ENCODE data around the gene DNAI4. TPM values are rescaled to one million over a fixed set of nuclear protein-coding genes. Genes with fewer than 3 reads are reported as not detected.
A peak's percentile ranks its signal among the peaks of the same experiment; 100 is the strongest.

Gene DNAI4
- polyA plus RNA-seq, 1 donor (not counting 4 experiments of a cell fraction or from before 2014, with no cell fraction given), result 4.1 TPM

DNA sequence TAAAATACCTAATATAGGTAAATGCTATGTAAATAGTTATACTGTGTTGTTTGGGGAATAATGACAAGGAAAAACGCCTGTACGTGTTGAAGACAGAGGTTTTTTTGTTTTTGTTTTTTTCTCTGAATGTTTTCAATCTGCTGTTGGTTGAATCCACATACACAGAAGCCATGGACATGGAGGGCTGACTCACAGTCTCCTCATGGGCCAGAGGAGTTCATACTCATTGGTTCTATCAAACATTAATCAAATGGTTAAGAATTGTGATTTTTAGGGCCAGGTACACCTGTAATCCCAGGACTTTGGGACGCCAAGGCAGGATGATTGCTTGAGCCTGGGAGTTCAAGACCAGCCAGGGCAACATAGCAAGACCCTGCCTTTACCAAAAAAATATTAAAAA, 20.7 kb upstream of the DNAI4 start:
- no peak for DNase-seq (ENCODE audit: low read depth, low spot score)
- Histone ChIP-seq H3K27me3 (ENCODE audit: control insufficient read depth, extremely low read depth, insufficient read depth, low read length) (no peaks in the 10 kb centered on the region), H3K9me1 (ENCODE audit: control insufficient read depth, extremely low read depth, insufficient read depth, low read length) (no peaks in the 10 kb centered on the region), H3K4me1 (ENCODE audit: control insufficient read depth, extremely low read depth, insufficient read depth, low read length) (peaks cover 16% of the 10 kb centered on the region), H2AFZ (ENCODE audit: control insufficient read depth, low read length) (no peak overlapping the region), H3K36me3 (ENCODE audit: control insufficient read depth in 2 of 2, extremely low read depth in 1 of 2, insufficient read depth in 2 of 2, low read length in 2 of 2) (peaks cover 4 to 25% of the 10 kb centered on the region in 2 experiments), H3K9me3 (ENCODE audit: control insufficient read depth, low read depth, low read length) (no peaks in the 10 kb centered on the region), H3K27ac (ENCODE audit: control insufficient read depth, insufficient read depth, low read length) (peak overlapping the region; percentile 68), H3K4me3 (ENCODE audit: control insufficient read depth in 2 of 3, extremely low read depth in 1 of 3, insufficient read depth in 2 of 3, low read depth in 1 of 3, low read length in 3 of 3) (no peak overlapping the region), H4K20me1 (ENCODE audit: control insufficient read depth, extremely low read depth, insufficient read depth, low read length) (no peaks in the 10 kb centered on the region), H3K4me2 (ENCODE audit: control insufficient read depth, extremely low read depth, insufficient read depth, low read depth, low read length) (no peak overlapping the region), H3K79me2 (ENCODE audit: control insufficient read depth, insufficient read depth, low read length) (peaks cover 65% of the 10 kb centered on the region), H3K9ac (ENCODE audit: control insufficient read depth, extremely low read depth, insufficient read depth, low read length) (no peak overlapping the region)
- no peak for FAIRE-seq
- TF ChIP-seq, protein P1, sequence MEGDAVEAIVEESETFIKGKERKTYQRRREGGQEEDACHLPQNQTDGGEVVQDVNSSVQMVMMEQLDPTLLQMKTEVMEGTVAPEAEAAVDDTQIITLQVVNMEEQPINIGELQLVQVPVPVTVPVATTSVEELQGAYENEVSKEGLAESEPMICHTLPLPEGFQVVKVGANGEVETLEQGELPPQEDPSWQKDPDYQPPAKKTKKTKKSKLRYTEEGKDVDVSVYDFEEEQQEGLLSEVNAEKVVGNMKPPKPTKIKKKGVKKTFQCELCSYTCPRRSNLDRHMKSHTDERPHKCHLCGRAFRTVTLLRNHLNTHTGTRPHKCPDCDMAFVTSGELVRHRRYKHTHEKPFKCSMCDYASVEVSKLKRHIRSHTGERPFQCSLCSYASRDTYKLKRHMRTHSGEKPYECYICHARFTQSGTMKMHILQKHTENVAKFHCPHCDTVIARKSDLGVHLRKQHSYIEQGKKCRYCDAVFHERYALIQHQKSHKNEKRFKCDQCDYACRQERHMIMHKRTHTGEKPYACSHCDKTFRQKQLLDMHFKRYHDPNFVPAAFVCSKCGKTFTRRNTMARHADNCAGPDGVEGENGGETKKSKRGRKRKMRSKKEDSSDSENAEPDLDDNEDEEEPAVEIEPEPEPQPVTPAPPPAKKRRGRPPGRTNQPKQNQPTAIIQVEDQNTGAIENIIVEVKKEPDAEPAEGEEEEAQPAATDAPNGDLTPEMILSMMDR (optimal IDR thresholded peaks at IDR 0.05 in 1 of 3, IDR thresholded peaks at IDR 0.05 in 1 of 3, conservative IDR thresholded peaks at IDR 0.05 in 1 of 3; ENCODE audit: extremely low read depth in 1 of 3, insufficient read depth in 2 of 3, low read length in 3 of 3), result no peak
- TF ChIP-seq EZH2 (IDR thresholded peaks at IDR 0.05; ENCODE audit: low read length), result no peak
- dilution Hi-C loops (cut with MboI; ENCODE audit: extremely low pct_ligation_motif_present, low sequenced_read_pairs), result no loop called here

GRCh38 chr1:66944330-66945274, 19.9 kb upstream of the DNAI4 start:
- Histone ChIP-seq H3K27ac (ENCODE audit: control insufficient read depth, insufficient read depth, low read length) (peak overlapping the region; percentile 80), H3K27me3 (ENCODE audit: control insufficient read depth, extremely low read depth, insufficient read depth, low read length) (no peaks in the 10 kb centered on the region), H3K4me1 (ENCODE audit: control insufficient read depth, extremely low read depth, insufficient read depth, low read length) (peaks cover 16% of the 10 kb centered on the region), H3K36me3 (ENCODE audit: control insufficient read depth in 2 of 2, extremely low read depth in 1 of 2, insufficient read depth in 2 of 2, low read length in 2 of 2) (peaks cover 4 to 25% of the 10 kb centered on the region in 2 experiments), H3K9ac (ENCODE audit: control insufficient read depth, extremely low read depth, insufficient read depth, low read length) (peak overlapping the region; percentile 43), H2AFZ (ENCODE audit: control insufficient read depth, low read length) (no peak overlapping the region), H3K79me2 (ENCODE audit: control insufficient read depth, insufficient read depth, low read length) (peaks cover 71% of the 10 kb centered on the region), H3K9me3 (ENCODE audit: control insufficient read depth, low read depth, low read length) (no peaks in the 10 kb centered on the region), H4K20me1 (ENCODE audit: control insufficient read depth, extremely low read depth, insufficient read depth, low read length) (no peaks in the 10 kb centered on the region), H3K4me2 (ENCODE audit: control insufficient read depth, extremely low read depth, insufficient read depth, low read depth, low read length) (peak overlapping the region; percentile 47), H3K9me1 (ENCODE audit: control insufficient read depth, extremely low read depth, insufficient read depth, low read length) (no peaks in the 10 kb centered on the region), H3K4me3 (ENCODE audit: control insufficient read depth in 2 of 3, extremely low read depth in 1 of 3, insufficient read depth in 2 of 3, low read depth in 1 of 3, low read length in 3 of 3) (no peak overlapping the region)
- TF ChIP-seq EZH2 (IDR thresholded peaks at IDR 0.05; ENCODE audit: low read length), result no peak
- TF ChIP-seq, protein P1 (optimal IDR thresholded peaks at IDR 0.05 in 1 of 3, IDR thresholded peaks at IDR 0.05 in 1 of 3, conservative IDR thresholded peaks at IDR 0.05 in 1 of 3; ENCODE audit: extremely low read depth in 1 of 3, insufficient read depth in 2 of 3, low read length in 3 of 3), result no peak
- FAIRE-seq (no peak), DNase-seq (ENCODE audit: low read depth, low spot score) (peak; percentile 58)
- dilution Hi-C loops (cut with MboI; ENCODE audit: extremely low pct_ligation_motif_present, low sequenced_read_pairs), result no loop called here
